ENCODE measurements around the gene SPART. TPM values are rescaled to one million over a fixed set of nuclear protein-coding genes. Genes with fewer than 3 reads are reported as not detected.

Gene SPART, protein sequence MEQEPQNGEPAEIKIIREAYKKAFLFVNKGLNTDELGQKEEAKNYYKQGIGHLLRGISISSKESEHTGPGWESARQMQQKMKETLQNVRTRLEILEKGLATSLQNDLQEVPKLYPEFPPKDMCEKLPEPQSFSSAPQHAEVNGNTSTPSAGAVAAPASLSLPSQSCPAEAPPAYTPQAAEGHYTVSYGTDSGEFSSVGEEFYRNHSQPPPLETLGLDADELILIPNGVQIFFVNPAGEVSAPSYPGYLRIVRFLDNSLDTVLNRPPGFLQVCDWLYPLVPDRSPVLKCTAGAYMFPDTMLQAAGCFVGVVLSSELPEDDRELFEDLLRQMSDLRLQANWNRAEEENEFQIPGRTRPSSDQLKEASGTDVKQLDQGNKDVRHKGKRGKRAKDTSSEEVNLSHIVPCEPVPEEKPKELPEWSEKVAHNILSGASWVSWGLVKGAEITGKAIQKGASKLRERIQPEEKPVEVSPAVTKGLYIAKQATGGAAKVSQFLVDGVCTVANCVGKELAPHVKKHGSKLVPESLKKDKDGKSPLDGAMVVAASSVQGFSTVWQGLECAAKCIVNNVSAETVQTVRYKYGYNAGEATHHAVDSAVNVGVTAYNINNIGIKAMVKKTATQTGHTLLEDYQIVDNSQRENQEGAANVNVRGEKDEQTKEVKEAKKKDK
- total RNA-seq: 36.0 and 50.8 TPM in 2 replicates

DNA sequence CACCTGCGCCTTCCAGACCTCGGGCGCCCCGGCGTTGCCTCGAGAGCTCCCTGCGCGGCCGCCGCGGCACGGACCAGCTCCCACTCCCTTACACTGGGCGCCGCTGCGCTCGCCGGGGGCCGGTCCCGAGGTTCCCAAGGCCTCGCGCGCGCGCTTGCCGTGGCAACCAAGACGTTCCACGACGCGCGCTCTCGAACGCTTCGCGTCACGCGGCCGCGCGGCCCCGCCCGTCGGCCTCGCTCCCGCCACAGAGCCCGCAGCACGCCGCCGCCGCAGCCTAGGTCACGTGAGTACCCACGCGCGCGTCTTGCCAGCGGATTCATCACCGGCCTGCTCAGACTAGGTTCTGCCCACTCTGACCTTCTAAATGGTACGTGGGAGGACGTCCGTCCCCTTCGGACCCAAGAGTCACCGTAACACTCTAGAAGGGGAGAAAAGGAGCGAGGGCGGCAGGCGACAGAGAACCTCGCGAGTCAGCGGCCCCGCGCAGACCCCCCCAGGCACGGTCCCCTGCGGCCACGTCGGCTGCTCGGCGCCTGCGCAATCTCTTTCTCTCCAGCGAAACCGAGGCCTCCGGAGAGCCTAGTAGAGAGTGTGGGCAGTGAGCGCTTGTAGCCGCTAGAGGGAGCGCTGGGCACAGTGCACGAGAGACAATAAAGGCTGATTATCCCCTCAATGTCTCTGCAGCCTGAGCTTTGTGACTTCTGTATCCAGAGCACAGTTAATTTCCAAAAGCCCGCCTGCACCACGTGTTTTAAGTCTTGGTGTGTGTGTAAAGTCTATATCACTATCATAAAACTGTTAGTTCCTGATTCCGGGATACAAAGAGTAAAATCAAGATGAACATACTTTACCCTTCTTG lies at the start of gene SPART:
Gene SPART (minus strand): TSS at position 173 of the 862 bp plus-strand sequence. CDS start 10,564 bp downstream, outside the sequence.
- DNase-seq (ENCODE audit: low read depth in 2 of 2): peak; percentile 90 to 95

DNA sequence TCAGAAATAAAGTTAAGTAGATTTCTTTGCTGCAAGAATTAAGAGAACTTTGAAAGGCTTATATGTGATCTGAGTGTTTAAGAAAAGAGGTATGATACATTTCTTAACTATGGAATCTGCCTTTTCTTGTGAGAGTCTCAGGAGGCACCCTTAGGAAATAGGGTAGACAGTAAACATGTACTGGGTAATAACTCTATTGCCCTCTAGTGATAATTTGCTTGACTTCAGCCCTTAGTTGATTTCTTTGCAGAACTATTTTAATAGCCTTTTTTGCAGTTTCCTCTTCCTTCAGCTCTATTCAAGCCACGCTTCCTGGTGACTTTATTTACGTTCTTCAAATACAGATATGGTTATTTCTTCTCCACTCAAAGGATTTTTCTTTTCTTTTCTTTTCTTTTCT lies 49.1 kb upstream of the SPART start:
- peak; percentile 30 to 46 for DNase-seq (ENCODE audit: low read depth in 2 of 2)

DNA sequence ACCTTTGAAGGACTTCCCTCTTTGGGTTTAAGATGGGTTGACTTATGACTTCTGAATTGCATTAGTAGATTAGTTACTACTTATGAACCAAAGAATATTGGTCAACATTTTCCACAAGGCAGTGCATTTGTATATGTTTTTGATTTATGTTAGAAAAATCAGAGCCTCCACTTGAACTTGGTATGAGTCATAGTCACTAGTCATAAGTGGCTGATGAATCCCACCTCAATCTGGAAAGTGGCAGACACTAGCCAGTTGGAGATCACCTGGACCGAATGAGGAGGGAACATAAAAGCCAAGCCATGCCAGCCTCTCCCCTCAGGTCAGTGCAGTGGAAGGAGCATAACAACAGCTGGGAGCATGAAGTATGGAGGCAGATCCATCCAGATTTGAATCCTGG lies 39.3 kb upstream of the SPART start:
- no peak for DNase-seq (ENCODE audit: low read depth in 2 of 2)

DNA sequence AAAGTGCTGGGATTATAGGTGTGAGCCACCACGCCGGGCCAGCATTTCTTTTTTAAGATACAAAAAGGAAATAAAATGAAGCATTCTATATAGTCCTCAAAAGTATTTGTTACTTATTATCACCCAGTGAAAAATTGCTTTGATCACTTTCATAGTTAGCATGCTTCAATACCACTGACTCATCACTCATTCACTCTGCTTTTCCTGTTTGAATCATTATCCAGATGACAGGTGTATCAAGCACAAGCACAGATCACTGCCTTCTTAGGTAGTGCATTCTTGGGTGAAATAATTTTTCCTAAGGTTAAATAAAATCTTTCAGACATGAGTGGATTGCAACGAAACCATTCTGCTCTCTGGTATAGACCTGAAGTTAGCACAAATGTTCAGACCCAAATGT lies 35.8 kb upstream of the SPART start:
- no peak for DNase-seq (ENCODE audit: low read depth in 2 of 2)

DNA sequence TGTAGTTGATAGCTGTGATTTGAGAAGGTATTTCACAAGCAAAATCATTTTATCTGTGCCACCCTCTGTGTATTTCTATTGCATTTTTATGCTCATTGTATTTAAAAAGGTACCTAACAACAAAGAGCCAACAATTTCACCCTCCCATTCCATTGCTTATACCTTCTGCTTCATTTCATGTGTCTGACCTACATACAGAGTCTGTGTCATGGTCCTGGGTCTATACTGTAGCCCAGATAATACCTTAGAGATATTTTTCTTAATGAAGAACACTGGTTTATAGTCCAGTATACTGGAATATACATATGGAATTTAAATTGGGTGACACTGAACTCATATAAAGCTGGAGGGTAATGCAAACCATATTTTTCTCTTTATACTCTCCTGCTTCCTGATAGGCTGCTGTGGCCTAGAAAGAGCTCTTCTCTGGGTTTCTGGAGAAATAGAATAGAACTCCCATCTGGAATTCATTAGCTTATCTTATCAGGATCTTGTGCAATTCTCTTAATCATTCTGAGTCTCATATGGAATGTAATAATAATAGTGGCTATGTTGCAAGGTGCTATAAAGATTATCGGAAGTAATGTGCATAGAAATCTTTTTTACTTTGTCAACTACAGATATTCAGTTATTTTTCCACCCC lies 31.8 kb upstream of the SPART start:
- no peak for DNase-seq (ENCODE audit: low read depth in 2 of 2)

DNA sequence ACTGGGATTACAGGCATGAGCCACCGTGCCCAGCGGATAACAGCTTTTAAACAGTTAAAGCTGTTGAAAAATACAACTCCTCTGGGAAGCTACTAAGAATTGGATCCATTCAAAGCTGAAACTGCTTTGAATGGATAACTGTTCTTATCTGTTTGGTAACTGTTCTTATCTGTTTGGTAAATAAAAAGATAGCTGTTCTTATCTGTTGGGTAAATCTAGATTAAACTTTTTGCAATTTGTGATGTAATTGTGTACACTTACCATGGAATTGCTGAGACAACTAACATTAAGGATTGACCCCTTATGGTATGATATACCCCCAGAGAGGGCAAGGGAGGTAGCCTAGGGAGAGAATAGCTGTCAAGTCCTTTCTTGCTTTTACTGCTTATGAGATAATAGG lies 27.9 kb upstream of the SPART start:
- DNase-seq (ENCODE audit: low read depth in 2 of 2): no peak

DNA sequence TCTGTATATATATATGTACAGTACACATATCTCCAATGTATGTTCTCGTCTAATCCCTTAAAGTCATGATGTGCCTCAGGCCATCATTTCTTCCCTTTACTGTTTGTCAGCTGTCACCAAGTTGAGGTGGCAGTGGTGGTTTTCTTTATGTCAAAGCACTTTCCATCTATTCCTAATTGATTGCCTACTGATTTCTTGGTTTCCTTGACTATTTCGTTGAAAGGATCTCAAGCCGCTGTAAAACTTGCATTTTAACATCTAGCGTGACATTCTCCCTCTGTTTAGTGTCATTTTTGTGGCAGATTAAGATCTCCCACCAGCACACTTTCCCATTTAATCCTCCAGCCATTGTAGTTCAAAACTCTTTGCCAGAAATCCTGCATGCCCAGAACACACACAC lies 25.0 kb upstream of the SPART start:
- no peak for DNase-seq (ENCODE audit: low read depth in 2 of 2)

DNA sequence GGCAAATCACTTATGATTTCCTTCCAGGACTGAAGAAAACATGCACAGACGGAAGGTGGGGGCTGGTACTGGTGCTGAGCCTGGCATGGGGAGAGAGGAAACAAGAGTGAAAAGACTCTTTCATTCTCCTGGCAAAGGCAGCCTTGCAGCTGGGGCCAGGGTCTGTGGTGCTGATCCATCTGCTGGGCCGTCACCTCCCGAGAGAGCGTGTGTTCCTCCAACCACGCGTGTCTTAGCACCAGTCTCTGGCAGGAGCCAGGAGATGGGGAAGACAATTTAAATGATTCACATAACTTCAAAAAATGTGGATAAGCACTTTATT lies 23.9 kb upstream of the SPART start:
- no peak for DNase-seq (ENCODE audit: low read depth in 2 of 2)

DNA sequence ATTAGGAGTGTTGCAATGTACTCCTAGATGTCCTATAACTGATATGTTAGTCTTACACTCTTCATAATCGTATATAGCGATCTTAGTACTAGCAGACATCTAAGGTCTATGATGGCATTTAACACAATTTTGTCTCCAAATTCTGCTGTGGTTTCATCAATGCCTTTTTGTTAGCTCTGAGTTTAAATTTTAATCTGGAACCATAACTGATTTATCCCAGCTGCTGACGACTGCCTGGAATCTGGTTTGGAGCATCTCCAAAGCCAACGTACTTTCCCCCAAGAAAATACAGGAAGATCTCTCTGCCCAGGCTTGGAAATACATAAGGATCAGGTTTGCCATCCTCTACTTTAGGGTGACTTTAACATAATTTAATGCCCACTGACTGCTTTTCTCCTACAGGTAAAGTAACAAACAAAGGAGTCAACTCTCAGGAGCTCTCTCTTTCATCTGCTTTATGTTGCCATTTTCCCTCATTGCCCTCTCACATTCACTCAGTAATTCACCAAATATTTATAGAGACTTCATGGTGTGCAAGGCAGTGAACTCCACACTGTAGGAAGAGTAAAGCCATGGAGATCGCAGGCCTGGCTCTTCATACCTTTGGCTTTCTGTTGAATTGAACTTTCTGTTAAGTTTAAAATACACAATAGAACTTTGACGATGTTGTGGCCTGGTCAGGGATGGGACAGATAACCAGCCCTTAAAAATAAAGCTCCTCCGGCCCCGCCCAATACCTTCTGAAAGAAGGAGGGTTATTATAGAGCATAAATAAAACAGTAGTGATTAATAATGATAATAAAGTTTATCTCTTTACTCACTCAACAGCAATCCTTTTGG lies 23.3 kb upstream of the SPART start:
- DNase-seq (ENCODE audit: low read depth in 2 of 2): no peak

DNA sequence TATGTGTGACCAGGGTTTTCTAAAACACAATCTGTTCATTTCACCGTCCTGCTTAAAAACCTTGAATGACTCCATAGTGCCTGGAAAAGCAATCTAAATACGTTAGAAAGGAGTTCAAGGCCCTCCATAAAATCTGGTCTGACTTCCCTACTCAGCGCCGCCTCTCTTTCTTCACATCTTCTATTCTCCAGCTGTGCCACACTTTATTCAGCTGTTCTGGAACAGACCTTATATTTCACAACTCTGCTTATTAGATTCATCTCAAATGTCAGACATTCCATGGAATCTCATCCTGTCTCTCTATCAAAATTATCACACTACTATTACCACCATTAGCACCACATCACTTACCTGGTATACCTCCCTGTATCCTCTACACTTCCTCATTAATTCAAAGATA lies 19.8 kb upstream of the SPART start:
- no peak for DNase-seq (ENCODE audit: low read depth in 2 of 2)

DNA sequence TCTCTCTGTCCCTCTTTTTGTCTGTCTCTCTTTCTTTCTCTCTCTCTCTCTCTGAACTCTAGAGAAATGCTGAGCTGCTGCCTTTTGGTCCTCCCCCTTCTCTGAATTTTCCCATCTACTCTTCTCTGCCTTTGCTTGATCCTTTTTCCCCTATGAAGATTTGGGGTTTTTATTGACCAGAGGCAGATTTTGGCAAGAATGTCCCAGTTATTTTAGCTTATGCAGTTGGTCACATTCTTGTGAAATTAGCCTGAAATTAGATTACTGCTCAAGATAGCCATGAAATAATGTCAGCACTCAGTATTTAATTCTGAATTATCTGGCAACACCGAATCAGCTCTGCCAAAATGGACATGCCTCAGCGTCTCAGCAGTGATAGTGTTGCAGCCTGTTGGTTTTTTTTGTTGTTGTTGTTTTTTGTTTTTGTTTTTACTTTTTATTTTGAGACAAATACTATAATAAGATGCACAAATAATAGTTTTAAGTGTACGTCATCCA lies 17.2 kb upstream of the SPART start:
- no peak for DNase-seq (ENCODE audit: low read depth in 2 of 2)

DNA sequence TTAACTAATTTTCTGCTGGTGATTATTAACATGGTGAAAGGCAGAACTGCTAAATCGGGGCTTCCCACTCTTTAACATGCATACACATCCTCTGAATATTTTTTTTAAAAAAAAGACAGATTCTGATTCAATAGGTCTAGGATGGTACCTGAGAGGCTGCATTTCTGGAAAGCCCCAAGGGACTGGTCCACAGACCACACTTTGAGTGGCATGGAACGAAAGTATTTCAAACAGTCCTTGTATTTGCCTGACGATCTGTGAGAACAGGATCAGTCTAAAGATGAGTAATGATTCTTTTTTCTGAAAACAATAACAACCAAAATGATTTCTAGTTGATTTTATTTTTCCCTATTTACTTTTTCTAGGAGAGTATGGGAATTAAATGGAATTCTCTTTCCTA lies 16.7 kb upstream of the SPART start:
- no peak for DNase-seq (ENCODE audit: low read depth in 2 of 2)

DNA sequence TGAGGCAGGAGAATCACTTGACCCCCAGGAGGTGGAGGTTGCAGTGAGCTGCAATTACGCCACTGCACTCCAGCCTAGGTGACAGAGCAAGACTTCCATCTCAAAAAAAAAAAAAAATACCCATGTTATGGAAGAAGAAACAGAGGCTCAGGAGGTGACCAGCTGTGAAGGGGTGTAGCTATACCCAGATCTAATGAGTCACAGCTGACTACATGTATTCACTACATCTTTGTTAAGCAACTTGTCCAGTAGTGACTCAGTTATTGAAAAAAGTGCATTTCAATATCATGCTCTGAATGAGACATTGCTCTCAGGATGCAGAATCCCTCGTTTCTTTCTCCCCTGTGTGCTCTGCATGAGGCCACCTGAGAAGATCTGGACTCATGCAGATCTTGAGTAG lies 16.1 kb upstream of the SPART start:
- peak in 1 of 2 donors; percentile 61 for DNase-seq (ENCODE audit: low read depth in 2 of 2)

DNA sequence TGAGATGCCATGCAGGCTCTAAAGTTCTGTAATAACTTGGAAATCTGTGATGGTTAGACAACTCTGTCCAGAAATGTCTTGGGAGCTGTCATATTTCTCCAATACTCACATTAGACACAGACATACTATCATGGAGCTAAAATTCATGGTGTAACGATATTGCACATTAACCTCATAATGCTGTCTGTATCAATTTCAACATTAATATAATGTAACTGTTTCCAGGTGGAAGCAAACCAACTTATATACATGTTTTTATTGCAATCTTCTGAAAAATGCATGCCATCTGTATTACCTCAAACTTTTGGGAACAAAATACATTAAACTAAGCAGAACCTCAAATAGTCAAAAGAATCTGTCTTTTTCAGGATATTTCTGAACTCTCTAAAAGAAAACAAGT lies 14.7 kb upstream of the SPART start:
- DNase-seq (ENCODE audit: low read depth in 2 of 2): no peak

DNA sequence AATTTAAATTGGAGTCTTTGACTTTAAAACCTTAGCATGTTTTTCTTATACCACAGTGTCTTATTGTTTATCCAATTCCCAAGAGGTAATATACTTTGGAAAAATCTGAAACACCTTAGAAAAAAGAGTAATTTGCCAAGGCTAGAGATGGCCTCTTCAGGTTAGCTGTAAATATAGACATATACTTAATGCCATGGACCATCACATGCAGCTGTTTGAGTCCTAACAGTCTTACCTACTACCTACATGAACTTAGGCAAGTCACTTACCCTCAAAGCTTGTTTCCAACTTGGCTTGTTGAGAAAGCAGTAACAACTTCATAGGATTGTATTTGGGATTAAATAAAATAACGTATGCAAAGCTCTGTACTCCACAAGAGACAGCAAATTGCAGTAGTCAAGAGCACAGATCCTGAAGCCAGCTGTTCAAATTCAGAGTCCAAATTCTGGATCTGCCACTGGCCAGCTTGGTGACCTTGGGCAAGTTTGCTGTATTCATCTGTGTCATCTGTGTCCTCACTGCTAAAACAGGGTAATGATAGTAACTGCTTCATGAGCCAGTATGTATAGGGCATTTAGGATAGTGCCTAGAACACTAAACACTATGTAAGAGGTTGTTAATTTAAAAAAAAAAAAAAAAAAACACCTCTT lies 13.2 kb upstream of the SPART start:
- DNase-seq (ENCODE audit: low read depth in 2 of 2): no peak

DNA sequence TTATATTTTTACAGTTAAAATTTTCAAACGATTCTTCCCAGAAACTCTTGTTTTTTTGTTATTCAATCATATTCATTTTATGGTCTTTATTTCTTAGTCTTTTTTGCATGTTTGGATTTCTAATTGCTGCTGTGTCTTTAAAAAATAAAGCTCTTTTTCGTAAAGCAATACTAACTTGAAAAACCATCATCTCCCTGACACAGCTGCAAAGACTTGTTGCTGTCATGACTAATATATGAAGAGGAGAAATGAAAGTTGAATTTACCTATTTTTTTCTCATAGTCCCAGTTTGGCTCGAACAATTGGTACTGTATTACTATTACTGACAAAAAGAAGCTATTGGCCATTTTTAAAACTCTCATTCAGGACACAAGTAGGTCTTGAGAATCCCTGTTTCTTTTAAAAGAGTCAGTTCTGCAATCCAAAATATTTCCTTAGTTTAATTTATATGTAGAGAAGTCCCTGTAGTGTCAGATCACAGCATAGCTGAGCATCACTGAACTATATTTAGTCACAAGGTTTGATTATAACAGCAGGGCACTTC lies 12.1 kb upstream of the SPART start:
- DNase-seq (ENCODE audit: low read depth in 2 of 2): no peak

DNA sequence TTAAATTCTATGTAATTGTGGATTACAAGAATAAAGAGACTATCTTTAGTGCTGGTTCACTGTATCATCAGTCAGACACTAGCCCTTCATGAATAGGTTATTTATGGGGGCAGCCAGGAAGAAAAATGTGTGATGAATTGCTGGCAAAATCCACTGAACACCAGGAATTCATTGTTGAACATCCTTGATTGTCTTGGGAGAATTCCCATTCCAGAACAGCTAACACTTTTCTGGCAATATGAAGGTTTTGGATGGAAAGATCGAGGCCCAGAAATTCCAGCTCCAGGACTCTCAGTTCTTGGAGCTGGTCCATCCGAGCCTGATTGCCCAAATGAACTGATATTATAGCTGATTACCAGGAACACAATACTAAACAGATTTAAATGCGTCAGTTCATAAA lies 11.5 kb upstream of the SPART start:
- no peak for DNase-seq (ENCODE audit: low read depth in 2 of 2)

DNA sequence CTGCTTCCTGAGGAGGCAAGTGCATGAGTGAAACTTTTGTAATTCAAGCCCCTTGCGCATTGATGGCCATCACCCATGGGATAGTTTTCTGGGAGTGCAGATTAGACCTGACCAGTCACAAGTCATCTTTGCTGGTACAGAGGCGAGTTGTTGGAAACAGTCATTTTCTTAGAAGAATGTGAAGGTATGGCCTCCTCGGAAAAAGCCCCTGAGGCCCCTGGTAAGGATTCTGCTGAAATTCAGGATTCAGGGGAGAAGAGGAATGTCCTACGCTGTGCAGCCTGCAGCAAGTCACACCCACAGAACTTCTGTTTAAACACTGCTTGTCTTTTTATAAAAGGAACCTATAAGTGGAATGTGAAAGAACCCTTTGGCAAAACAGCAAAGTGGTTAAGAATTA lies 11.0 kb upstream of the SPART start:
- no peak for DNase-seq (ENCODE audit: low read depth in 2 of 2)

DNA sequence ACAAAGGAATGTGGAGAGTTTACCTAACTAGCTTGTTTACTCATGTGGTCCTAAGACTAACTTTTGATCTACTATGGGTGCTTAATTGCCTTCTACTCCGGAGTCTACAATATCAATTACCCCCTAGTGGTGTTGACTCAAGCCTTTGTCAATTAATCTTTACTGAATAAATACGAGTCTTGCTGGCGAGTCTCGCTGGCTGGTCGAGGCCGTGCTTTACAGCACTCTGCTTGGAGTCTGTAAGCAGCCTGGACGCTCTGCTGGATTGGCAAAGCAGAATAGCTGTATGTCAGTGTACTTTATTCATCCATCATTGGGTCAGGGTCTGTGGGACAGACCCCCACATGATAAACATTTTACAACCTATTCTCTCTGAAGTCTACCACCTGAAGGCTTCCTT lies 9.9 kb upstream of the SPART start:
- DNase-seq (ENCODE audit: low read depth in 2 of 2): no peak

DNA sequence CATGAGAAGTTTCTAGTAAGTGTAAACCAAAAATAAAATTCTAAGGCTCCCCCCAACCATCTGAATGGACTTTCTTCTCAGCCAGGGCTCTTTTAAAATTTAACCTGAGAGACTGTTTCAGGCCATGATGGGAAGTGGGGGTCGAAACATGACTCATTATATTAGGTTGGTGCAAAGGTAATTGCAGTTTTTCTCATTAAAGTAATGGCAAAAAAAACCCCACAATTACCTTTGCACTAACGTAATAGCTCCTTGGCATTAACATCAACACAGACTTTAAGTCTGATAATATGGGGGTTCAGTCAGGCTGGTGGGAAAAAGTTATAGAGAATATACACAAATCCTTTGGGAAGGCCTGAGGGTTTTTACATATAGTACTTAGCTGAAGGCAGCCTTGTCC lies 9.4 kb upstream of the SPART start:
- no peak for DNase-seq (ENCODE audit: low read depth in 2 of 2)

Measured in lung microvascular endothelial cell (primary cell).